H7 (cell line): ENCODE results near the gene LIG1. TPM values are rescaled to one million over a fixed set of nuclear protein-coding genes. Genes with fewer than 3 reads are reported as not detected.

ENCODE experiments used
- DNase-seq: peaks from one replicate; pipeline ENCODE4 v3.0.0; 2012
- H3K27me3 ChIP-seq: 2 replicates; pipeline ENCODE4 v1.6.0; 2011; ENCODE audit warnings: mild to moderate bottlenecking, low read length; ENCODE audit not compliant: control insufficient read depth, insufficient read depth
- H3K36me3 ChIP-seq: replicated peaks from 2 replicates; pipeline ENCODE4 v1.5.1; 2011; ENCODE audit warnings: low read length; ENCODE audit not compliant: control insufficient read depth, insufficient read depth
- H3K4me3 ChIP-seq: 2 replicates; pipeline ENCODE4 v1.5.1; 2011; ENCODE audit warnings: low read depth, mild to moderate bottlenecking, control low read depth, low read length, moderate library complexity; ENCODE audit not compliant: insufficient read depth
- total RNA-seq: library from RNA; depleted of rRNA; stranded (reverse); fragments of >200 nt; shearing (Covaris generic); gene quantifications from 2 replicates; pipeline ENCODE4 v1.2.3, GENCODE V29; 2014

Gene LIG1
- total RNA-seq, 1 experiment from 2014 or later = 100 TPM

GRCh38 chr19:48192750-48193149, 22.6 kb upstream of the LIG1 start:
- no peak for DNase-seq
- Histone ChIP-seq H3K27me3 (no peaks in the 10 kb centered on the region), H3K4me3 (no peak overlapping the region), H3K36me3 (no peaks in the 10 kb centered on the region; the same call in none of the 2 replicates)

GRCh38 chr19:48190885-48191284, 20.7 kb upstream of the LIG1 start:
- Histone ChIP-seq H3K4me3 (no peak overlapping the region), H3K27me3 (no peaks in the 10 kb centered on the region), H3K36me3 (no peaks in the 10 kb centered on the region; the same call in none of the 2 replicates)
- no peak for DNase-seq

GRCh38 chr19:48190288-48190884, 20.2 kb upstream of the LIG1 start:
- DNase-seq = peak; percentile 96
- Histone ChIP-seq H3K36me3 (no peaks in the 10 kb centered on the region; the same call in none of the 2 replicates), H3K27me3 (no peaks in the 10 kb centered on the region), H3K4me3 (no peak overlapping the region)

- no peaks in the 10 kb centered on the region for H3K27me3 ChIP-seq
- H3K4me3 ChIP-seq = no peak overlapping the region
- no peak for DNase-seq
- no peaks in the 10 kb centered on the region; the same call in none of the 2 replicates for H3K36me3 ChIP-seq
Observed at GRCh38 chr19:48186541-48186991, 16.4 kb upstream of the LIG1 start.

GRCh38 chr19:48186015-48186414, 15.9 kb upstream of the LIG1 start:
- no peak overlapping the region for H3K4me3 ChIP-seq
- H3K27me3 ChIP-seq = no peaks in the 10 kb centered on the region
- no peaks in the 10 kb centered on the region; the same call in none of the 2 replicates for H3K36me3 ChIP-seq
- no peak for DNase-seq

- Histone ChIP-seq H3K27me3 (no peaks in the 10 kb centered on the region), H3K36me3 (no peaks in the 10 kb centered on the region; the same call in none of the 2 replicates), H3K4me3 (no peak overlapping the region)
Observed at GRCh38 chr19:48183356-48183755, 13.2 kb upstream of the LIG1 start.

GRCh38 chr19:48182434-48182833, 12.3 kb upstream of the LIG1 start:
- Histone ChIP-seq H3K4me3 (no peak overlapping the region), H3K36me3 (no peaks in the 10 kb centered on the region; the same call in none of the 2 replicates), H3K27me3 (no peaks in the 10 kb centered on the region)
- peak; percentile 66 for DNase-seq

More at GRCh38 chr19:48183356-48183755, 13.2 kb upstream of the LIG1 start:
- DNase-seq = no peak

GRCh38 chr19:48181505-48181904, 11.4 kb upstream of the LIG1 start:
- H3K36me3 ChIP-seq = no peaks in the 10 kb centered on the region; the same call in none of the 2 replicates
- no peak overlapping the region for H3K4me3 ChIP-seq
- H3K27me3 ChIP-seq = no peaks in the 10 kb centered on the region
- DNase-seq = no peak

- H3K36me3 ChIP-seq = peaks cover 10% of the 10 kb centered on the region
- no peaks in the 10 kb centered on the region for H3K27me3 ChIP-seq
- H3K4me3 ChIP-seq = no peak overlapping the region
Observed at GRCh38 chr19:48176226-48176625, 6.1 kb upstream of the LIG1 start.

GRCh38 chr19:48175578-48175977, 5.4 kb upstream of the LIG1 start:
- Histone ChIP-seq H3K27me3 (no peaks in the 10 kb centered on the region), H3K4me3 (no peak overlapping the region), H3K36me3 (peaks cover 10% of the 10 kb centered on the region)
- DNase-seq = no peak

More at GRCh38 chr19:48176226-48176625, 6.1 kb upstream of the LIG1 start:
- no peak for DNase-seq

- H3K36me3 ChIP-seq = peaks cover 10% of the 10 kb centered on the region
- H3K4me3 ChIP-seq = no peak overlapping the region
- H3K27me3 ChIP-seq = no peaks in the 10 kb centered on the region
- no peak for DNase-seq
Observed at GRCh38 chr19:48174445-48175030, 4.4 kb upstream of the LIG1 start.

GRCh38 chr19:48171710-48172109, 1.6 kb upstream of the LIG1 start:
- DNase-seq = no peak
- Histone ChIP-seq H3K36me3 (peaks cover 10% of the 10 kb centered on the region), H3K27me3 (no peaks in the 10 kb centered on the region), H3K4me3 (no peak overlapping the region)

GRCh38 chr19:48170817-48171347, 738 bp upstream of the LIG1 start:
- H3K27me3 ChIP-seq = no peaks in the 10 kb centered on the region
- H3K4me3 ChIP-seq = peak overlapping the region; percentile 97
- peaks cover 10% of the 10 kb centered on the region for H3K36me3 ChIP-seq
- DNase-seq = no peak

GRCh38 chr19:48169578-48169938, 586 bp downstream of the LIG1 start:
- Histone ChIP-seq H3K36me3 (peaks cover 12% of the 10 kb centered on the region), H3K4me3 (peak overlapping the region; percentile 97), H3K27me3 (no peaks in the 10 kb centered on the region)
- peak; percentile 98 for DNase-seq

GRCh38 chr19:48168689-48169088, 1.5 kb downstream of the LIG1 start:
- Histone ChIP-seq H3K36me3 (peaks cover 6% of the 10 kb centered on the region), H3K27me3 (no peaks in the 10 kb centered on the region), H3K4me3 (no peak overlapping the region)
- DNase-seq = no peak
